ENCODE measurements around the gene CPNE1. TPM values are rescaled to one million over a fixed set of nuclear protein-coding genes. Genes with fewer than 3 reads are reported as not detected.

The CPNE1 gene
- total and polyA plus RNA-seq, 2 of the 8 experiments (the other 6 are each of a cell fraction or from before 2014, with no cell fraction given) = 294 to 346 TPM

GRCh38 chr20:35600993-35601973, 63.4 kb downstream of the CPNE1 start:
- peak overlapping the region; percentile 75 to 82 for H3K4me2 ChIP-seq (ENCODE audit: insufficient read depth in 1 of 2, low read depth in 2 of 2, low read length in 2 of 2)
- H4K91ac ChIP-seq (replicated peaks; ENCODE audit: insufficient read length, low read length) = peak overlapping the region; percentile 51
- peaks cover 6 to 46% (median 34%) of the 10 kb centered on the region in 4 experiments for H3K27me3 ChIP-seq (replicated peaks in 1 of 4; ENCODE audit: control insufficient read depth in 3 of 4, extremely low read depth in 1 of 4, insufficient read depth in 3 of 4, low read length in 3 of 4)
- H2BK12ac ChIP-seq (ENCODE audit: low read depth, low read length) = peak overlapping the region; percentile 75; the same call in 1 of the 2 replicates
- no peaks in the 10 kb centered on the region for H3K36me3 ChIP-seq (ENCODE audit: control insufficient read depth in 2 of 4, insufficient read depth in 4 of 4, low read length in 3 of 4)
- FAIRE-seq (no peak), DNase-seq (ENCODE audit: low read depth in 1 of 2, low spot score in 2 of 2) (peak in 1 of 2 experiments; percentile 91)
- no peak overlapping the region for H3K27ac ChIP-seq (ENCODE audit: low read depth, low read length)
- H2BK120ac ChIP-seq (replicated peaks; ENCODE audit: low read depth, low read length) = no peak overlapping the region
- H3K4ac ChIP-seq (replicated peaks; ENCODE audit: insufficient read length, low read depth, low read length) = peak overlapping the region; percentile 27
- H2AK5ac ChIP-seq (ENCODE audit: low read depth, low read length) = no peak overlapping the region
- no peak overlapping the region for H3K14ac ChIP-seq (ENCODE audit: insufficient read length)
- 3% methylated on average over 43 of the region's 103 CpGs; no CpG with 5 or more reads in 1 of the 2 experiments for WGBS, 2 experiments (ENCODE audit: extremely low coverage in 1 of 2, insufficient coverage in 1 of 2, insufficient read length in 1 of 2, insufficient replicate concordance in 2 of 2, low coverage in 1 of 2, low lambda C conversion rate in 2 of 2, missing lambda C conversion rate in 1 of 2)
- no peaks in the 10 kb centered on the region for H3K9me3 ChIP-seq (ENCODE audit: insufficient read depth in 2 of 2, low read depth in 1 of 2, low read length in 1 of 2)
- ChIA-PET POLR2A (ENCODE audit: partially characterized antibody) (interaction anchor here (0.6 to 2.1 kb wide), 14 partner anchors 8 to 147 kb away, joined by 3 to 13 read pairs (median 4); partner anchors contain the start of genes CEP250, CPNE1, ERGIC3 and RBM12), CTCF (ENCODE audit: partially characterized antibody) (interaction anchor here (0.8 to 8.3 kb wide), 7 partner anchors 8 to 99 kb away, joined by 3 to 121 read pairs (median 4); partner anchors contain the start of gene SPAG4)
- peak overlapping the region; percentile 72 for H2BK15ac ChIP-seq (ENCODE audit: low read length)
- H3K4me1 ChIP-seq (replicated peaks in 1 of 4; ENCODE audit: control insufficient read depth in 3 of 4, insufficient read depth in 4 of 4, low read length in 3 of 4) = peaks cover 0 to 14% (median 7%) of the 10 kb centered on the region in 4 experiments; a peak in 4 of 7 replicates
- peak overlapping the region; percentile 19 for H3K56ac ChIP-seq (replicated peaks; ENCODE audit: insufficient read length, low read depth, low read length)
- no peaks in the 10 kb centered on the region for H3K79me1 ChIP-seq (ENCODE audit: low read depth, low read length)
- H2AFZ ChIP-seq (ENCODE audit: low read length) = peak overlapping the region; percentile 77; the same call in 1 of the 2 replicates
- peak overlapping the region; percentile 86 for H4K8ac ChIP-seq (ENCODE audit: extremely low read depth, insufficient read depth, low read length)
- H3K18ac ChIP-seq (ENCODE audit: extremely low read depth, low read length) = peak overlapping the region; percentile 83
- H3K79me2 ChIP-seq (ENCODE audit: control insufficient read depth in 1 of 2, insufficient read depth in 2 of 2, low read length in 2 of 2) = no peaks in the 10 kb centered on the region
- no peak overlapping the region for H2BK20ac ChIP-seq (ENCODE audit: low read length)
- peak overlapping the region; percentile 28 to 66 (median 46) for H3K4me3 ChIP-seq (ENCODE audit: extremely low read depth in 1 of 4, insufficient read depth in 2 of 4, low read depth in 3 of 4, low read length in 4 of 4)
- H3K23me2 ChIP-seq (ENCODE audit: low read depth, low read length) = peaks cover 11% of the 10 kb centered on the region; the same call in 1 of the 2 replicates
- H4K5ac ChIP-seq (ENCODE audit: insufficient read length, low read depth, low read length) = no peak overlapping the region
- H4K20me1 ChIP-seq (replicated peaks in 1 of 2; ENCODE audit: control insufficient read depth in 1 of 2, insufficient read depth in 2 of 2, low read length in 2 of 2) = peaks cover 0 to 2% of the 10 kb centered on the region in 2 experiments
- no peak overlapping the region for H3K23ac ChIP-seq (ENCODE audit: insufficient read length)
- no peak overlapping the region for H2BK5ac ChIP-seq (ENCODE audit: low read depth, low read length)
- peak overlapping the region in 2 of 4 experiments; percentile 18 to 20; a peak in 3 of 7 replicates for H3K9ac ChIP-seq (replicated peaks in 1 of 4; ENCODE audit: extremely low read depth in 1 of 4, low read depth in 3 of 4, low read length in 3 of 4)
- TF ChIP-seq NANOG (IDR thresholded peaks at IDR 0.05; ENCODE audit: insufficient read depth, low read depth, low read length, poor library complexity, severe bottlenecking) (no peak), KDM4A (IDR thresholded peaks at IDR 0.05; ENCODE audit: low read depth, low read length, severe bottlenecking) (peak; percentile 65), ASH2L (IDR thresholded peaks at IDR 0.05; ENCODE audit: low read length) (peak; percentile 67), BRCA1 (IDR thresholded peaks at IDR 0.05; ENCODE audit: low read depth, low read length) (no peak), SP2 (IDR thresholded peaks at IDR 0.05; ENCODE audit: low read length) (no peak), SP4 (IDR thresholded peaks at IDR 0.05; ENCODE audit: low read length) (0 out of 2 replicates have a peak, but pooled peaks have one; percentile 35), TAF1 (IDR thresholded peaks at IDR 0.05; ENCODE audit: low read depth, low read length) (peak; percentile 33; the same call in 1 of the 2 replicates), MAX (IDR thresholded peaks at IDR 0.05) (peak; percentile 100), JUN (IDR thresholded peaks at IDR 0.05; ENCODE audit: low read depth, low read length) (no peak), CTBP2 (IDR thresholded peaks at IDR 0.05; ENCODE audit: borderline replicate concordance, insufficient read depth, insufficient read length, low read length) (peak; percentile 29)
